Sigmoid colon (tissue), 4 donors: Measurements from ENCODE around the gene SPG7.

Experiments
- POLR2A ChIP-seq, 2 donors: fragments of 450-650 bp; IDR thresholded peaks; one replicate each; pipeline ENCODE4 v1.6.1; 2016; ENCODE audit warnings: antibody characterized with exemption in 2 of 2, mild to moderate bottlenecking in 2 of 2, moderate library complexity in 2 of 2
- POLR2AphosphoS5 ChIP-seq, 4 donors: sonication (generic); formaldehyde crosslinking; IDR thresholded peaks; one replicate each; pipeline ENCODE4 v1.6.1; 2017; ENCODE audit warnings: antibody characterized with exemption in 4 of 4
- TF ChIP-seq, protein P1 (sequence below), 4 experiments: fragments of 450-650 bp in 3 of 4; fragments of 200-600 bp in 1 of 4; IDR thresholded peaks; one replicate each; pipeline ENCODE4 v1.5.1; 2016 to 2019; ENCODE audit warnings: antibody characterized with exemption in 4 of 4, mild to moderate bottlenecking in 3 of 4, moderate library complexity in 2 of 4

DNA sequence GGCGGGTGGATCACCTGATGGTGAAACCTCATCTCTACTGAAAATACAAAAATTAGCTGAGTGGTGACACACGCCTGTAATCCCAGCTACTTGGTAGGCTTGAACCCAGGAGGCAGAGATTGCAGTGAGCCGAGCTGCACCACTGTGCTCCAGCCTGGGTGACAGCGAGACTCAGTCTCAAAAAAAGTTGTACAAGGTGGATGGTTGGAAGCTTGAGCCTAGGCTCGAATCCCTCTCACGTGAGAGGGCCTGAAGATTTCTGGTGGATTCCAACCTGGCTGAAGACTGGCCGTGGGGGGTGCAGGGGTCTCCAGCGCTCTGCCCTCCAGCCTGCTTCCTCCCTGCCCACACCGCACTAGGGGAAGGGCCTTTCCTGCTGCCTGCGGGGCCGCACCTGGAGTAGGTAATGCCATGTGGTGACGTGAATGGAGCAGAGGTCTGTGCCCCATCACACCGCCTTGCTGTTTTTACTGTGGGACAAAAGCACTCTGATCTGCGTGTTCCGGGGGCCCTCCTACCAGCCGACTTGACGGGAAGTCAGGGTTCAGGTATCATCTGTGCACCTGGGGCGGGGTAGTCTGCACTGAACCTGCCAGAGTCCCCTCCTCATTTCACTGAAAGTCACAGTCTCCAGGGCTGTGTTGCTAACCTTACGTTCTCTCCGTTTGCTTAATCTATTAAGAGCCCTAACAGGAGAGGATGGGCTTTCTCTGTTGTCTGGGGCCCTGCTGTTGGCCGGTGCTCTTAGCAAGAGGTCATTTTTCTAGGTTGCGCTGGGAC is 56.5 kb downstream of the SPG7 start:
- TF ChIP-seq, protein P1, sequence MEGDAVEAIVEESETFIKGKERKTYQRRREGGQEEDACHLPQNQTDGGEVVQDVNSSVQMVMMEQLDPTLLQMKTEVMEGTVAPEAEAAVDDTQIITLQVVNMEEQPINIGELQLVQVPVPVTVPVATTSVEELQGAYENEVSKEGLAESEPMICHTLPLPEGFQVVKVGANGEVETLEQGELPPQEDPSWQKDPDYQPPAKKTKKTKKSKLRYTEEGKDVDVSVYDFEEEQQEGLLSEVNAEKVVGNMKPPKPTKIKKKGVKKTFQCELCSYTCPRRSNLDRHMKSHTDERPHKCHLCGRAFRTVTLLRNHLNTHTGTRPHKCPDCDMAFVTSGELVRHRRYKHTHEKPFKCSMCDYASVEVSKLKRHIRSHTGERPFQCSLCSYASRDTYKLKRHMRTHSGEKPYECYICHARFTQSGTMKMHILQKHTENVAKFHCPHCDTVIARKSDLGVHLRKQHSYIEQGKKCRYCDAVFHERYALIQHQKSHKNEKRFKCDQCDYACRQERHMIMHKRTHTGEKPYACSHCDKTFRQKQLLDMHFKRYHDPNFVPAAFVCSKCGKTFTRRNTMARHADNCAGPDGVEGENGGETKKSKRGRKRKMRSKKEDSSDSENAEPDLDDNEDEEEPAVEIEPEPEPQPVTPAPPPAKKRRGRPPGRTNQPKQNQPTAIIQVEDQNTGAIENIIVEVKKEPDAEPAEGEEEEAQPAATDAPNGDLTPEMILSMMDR (IDR thresholded peaks at IDR 0.05), result no peak
- TF ChIP-seq POLR2AphosphoS5 (IDR thresholded peaks at IDR 0.05), result peak in 1 of 4 donors; percentile 6
- no peak for TF ChIP-seq POLR2A (IDR thresholded peaks at IDR 0.05)
